NCI-H2227 (cell line): Measurements from ENCODE around the gene GDF15.

Source experiments
- DNase-seq: peaks from one replicate; lab custom pipeline; 2025; ENCODE audit not compliant: unreplicated experiment; lab: John Stamatoyannopoulos, UW

The GDF15 gene

GRCh38 chr19:18418483-18419194 is 32.7 kb downstream of the GDF15 start:
- no peak for DNase-seq

GRCh38 chr19:18419195-18419698 is 33.3 kb downstream of the GDF15 start, which contains the start of gene SSBP4:
TSS of gene SSBP4 (plus strand) at chr19:18419398. CDS start at chr19:18419649, 251 bp downstream.
- DNase-seq: peak; percentile 85

- DNase-seq: peak; percentile 38
These were observed 33.9 kb downstream of the GDF15 start for GRCh38 chr19:18419699-18420460.

- no peak for DNase-seq
These were observed 35.0 kb downstream of the GDF15 start for GRCh38 chr19:18420930-18421329.

- no peak for DNase-seq
These were observed 35.5 kb downstream of the GDF15 start for GRCh38 chr19:18421371-18421959.

GRCh38 chr19:18422530-18423191 is 36.7 kb downstream of the GDF15 start:
- no peak for DNase-seq

GRCh38 chr19:18423258-18424020 is 37.5 kb downstream of the GDF15 start:
- no peak for DNase-seq

- DNase-seq: no peak
These were observed 38.3 kb downstream of the GDF15 start for GRCh38 chr19:18424122-18424889.

- no peak for DNase-seq
These were observed 39.0 kb downstream of the GDF15 start for GRCh38 chr19:18424890-18425514.

GRCh38 chr19:18425515-18426415 is 39.8 kb downstream of the GDF15 start:
- DNase-seq: no peak

- no peak for DNase-seq
These were observed 40.4 kb downstream of the GDF15 start for GRCh38 chr19:18426416-18426767.

GRCh38 chr19:18427080-18427742 is 41.3 kb downstream of the GDF15 start:
- DNase-seq: no peak

GRCh38 chr19:18427743-18428113 is 41.8 kb downstream of the GDF15 start:
- no peak for DNase-seq

- DNase-seq: no peak
These were observed 42.3 kb downstream of the GDF15 start for GRCh38 chr19:18428173-18428786.

GRCh38 chr19:18428787-18429674 is 43.1 kb downstream of the GDF15 start:
- DNase-seq: peak; percentile 94

- no peak for DNase-seq
These were observed 43.9 kb downstream of the GDF15 start for GRCh38 chr19:18429717-18430416.
